HG02759 (cell line): ENCODE results near the gene MAP3K19.
A peak's percentile ranks its signal among the peaks of the same experiment; 100 is the strongest.
"Not testable (repeated sequence)": the region's sequence is repeated elsewhere in the genome, so short reads cannot be mapped to it uniquely, and the experiment has no call there.

Experiments used
- ATAC-seq: cut with Tn5 transposase; IDR thresholded peaks from one replicate; pipeline ENCODE4 v1.9.1; 2021; ENCODE audit warnings: mild to moderate bottlenecking, moderate library complexity; ENCODE audit not compliant: unreplicated experiment

The MAP3K19 gene

GRCh38 chr2:135047300-135047699 is at the start of gene MAP3K19:
Gene MAP3K19, minus strand, starts transcription at chr2:135047447. Its CDS starts 22,800 bp downstream, at chr2:135024647.
- ATAC-seq = no peak

- no peak for ATAC-seq
Measured at GRCh38 chr2:135096665-135097446, 49.6 kb upstream of the MAP3K19 start.

GRCh38 chr2:135095591-135095990 is 48.3 kb upstream of the MAP3K19 start:
- no peak for ATAC-seq

GRCh38 chr2:135094508-135094907 is 47.3 kb upstream of the MAP3K19 start:
- ATAC-seq = no peak

GRCh38 chr2:135093670-135094330 is 46.6 kb upstream of the MAP3K19 start:
- ATAC-seq = no peak

GRCh38 chr2:135093193-135093592 is 45.9 kb upstream of the MAP3K19 start:
- no peak for ATAC-seq

GRCh38 chr2:135091681-135092080 is 44.4 kb upstream of the MAP3K19 start:
- no peak for ATAC-seq

GRCh38 chr2:135089597-135089996 is 42.4 kb upstream of the MAP3K19 start:
- ATAC-seq = not testable (repeated sequence)

GRCh38 chr2:135086222-135086621 is 39.0 kb upstream of the MAP3K19 start:
- no peak for ATAC-seq

GRCh38 chr2:135078417-135078816 is 31.2 kb upstream of the MAP3K19 start:
- ATAC-seq = no peak

GRCh38 chr2:135076556-135076955 is 29.3 kb upstream of the MAP3K19 start:
- no peak for ATAC-seq

GRCh38 chr2:135074216-135074615 is 27.0 kb upstream of the MAP3K19 start:
- no peak for ATAC-seq

- no peak for ATAC-seq
Measured at GRCh38 chr2:135072125-135072997, 25.1 kb upstream of the MAP3K19 start.

- no peak for ATAC-seq
Measured at GRCh38 chr2:135066710-135067109, 19.5 kb upstream of the MAP3K19 start.

GRCh38 chr2:135064149-135064548 is 16.9 kb upstream of the MAP3K19 start:
- ATAC-seq = no peak

GRCh38 chr2:135063210-135063609 is 16.0 kb upstream of the MAP3K19 start:
- ATAC-seq = no peak

GRCh38 chr2:135059577-135059976 is 12.3 kb upstream of the MAP3K19 start:
- ATAC-seq = no peak

- no peak for ATAC-seq
Measured at GRCh38 chr2:135056790-135057189, 9.5 kb upstream of the MAP3K19 start.

GRCh38 chr2:135055182-135055786 is 8.0 kb upstream of the MAP3K19 start:
- ATAC-seq = no peak

- ATAC-seq = peak; percentile 32
Measured at GRCh38 chr2:135052997-135053474, 5.8 kb upstream of the MAP3K19 start.
